GM08714 (cell line): ENCODE data around the gene SNCG.
"Not testable (repeated sequence)": the region's sequence is repeated elsewhere in the genome, so short reads cannot be mapped to it uniquely, and the experiment has no call there.

Experiments used
- H3K4me3 ChIP-seq: fragments of 200-500 bp; sonication (Bioruptor generic); 2 replicates; pipeline ENCODE4 v1.5.1; 2014; ENCODE audit warnings: mild to moderate bottlenecking, low read length, inconsistent platforms
- ZNF274 ChIP-seq: IDR thresholded peaks from 2 replicates; pipeline ENCODE4 v1.6.1; 2012; ENCODE audit warnings: mild to moderate bottlenecking, low read depth, low read length

Gene SNCG

DNA sequence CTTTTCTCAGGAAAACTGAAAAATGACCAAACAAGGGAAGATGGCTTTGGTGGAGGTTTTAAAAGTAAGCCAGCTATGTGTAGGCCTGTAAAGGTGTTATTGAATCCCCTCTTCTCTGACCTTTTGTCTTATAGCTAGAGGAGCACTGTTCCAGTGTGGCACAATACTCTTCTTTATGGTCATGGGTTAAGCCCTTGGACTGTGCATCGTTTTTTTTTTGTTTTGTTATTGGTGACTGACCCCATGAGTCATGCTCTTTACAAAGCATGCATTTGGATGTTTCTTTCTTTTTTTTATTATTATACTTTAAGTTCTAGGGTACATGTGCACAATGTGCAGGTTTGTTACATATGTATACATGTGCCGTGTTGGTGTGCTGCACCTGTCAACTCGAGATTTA, 42.1 kb downstream of the SNCG start:
- H3K4me3 ChIP-seq = no peak overlapping the region
- no peak for TF ChIP-seq ZNF274

DNA sequence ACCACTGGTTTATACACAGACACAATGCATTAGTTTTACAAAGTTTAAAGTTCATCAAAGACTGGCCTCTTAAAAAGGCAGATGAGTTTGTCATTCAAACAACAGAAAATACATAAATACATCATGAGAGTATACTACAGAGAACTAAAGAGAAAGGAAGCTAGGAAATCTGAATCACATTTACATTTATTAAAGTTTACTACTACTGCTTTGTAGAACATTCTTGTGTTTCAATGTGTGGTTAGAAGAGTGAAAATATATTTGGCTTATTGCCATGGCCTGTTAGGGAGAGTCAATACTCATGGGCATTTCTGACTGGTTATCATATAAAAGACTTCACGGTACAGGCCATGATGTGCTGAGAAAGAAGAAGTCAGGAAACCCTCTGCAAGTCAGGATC, 48.7 kb downstream of the SNCG start:
- not testable (repeated sequence) for H3K4me3 ChIP-seq

DNA sequence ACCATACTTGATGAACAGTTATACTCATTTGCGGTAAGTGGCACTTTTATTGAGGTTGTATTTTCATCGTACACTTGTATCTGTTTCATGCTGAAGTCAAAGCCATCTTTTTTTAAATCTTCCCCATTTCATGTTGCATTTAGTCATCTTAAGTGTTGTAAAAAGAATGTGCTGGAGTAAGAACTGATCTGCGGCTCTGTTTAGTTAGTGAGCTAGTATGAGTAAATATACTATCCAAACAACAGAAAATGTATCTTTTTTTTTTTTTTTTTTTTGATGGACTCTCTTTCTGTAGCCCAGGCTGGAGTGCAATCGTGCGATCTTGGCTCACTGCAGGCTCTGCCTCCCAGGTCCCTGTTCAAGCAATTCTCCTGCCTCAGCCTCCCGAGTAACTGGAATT, 49.3 kb downstream of the SNCG start:
- not testable (repeated sequence) for H3K4me3 ChIP-seq

DNA sequence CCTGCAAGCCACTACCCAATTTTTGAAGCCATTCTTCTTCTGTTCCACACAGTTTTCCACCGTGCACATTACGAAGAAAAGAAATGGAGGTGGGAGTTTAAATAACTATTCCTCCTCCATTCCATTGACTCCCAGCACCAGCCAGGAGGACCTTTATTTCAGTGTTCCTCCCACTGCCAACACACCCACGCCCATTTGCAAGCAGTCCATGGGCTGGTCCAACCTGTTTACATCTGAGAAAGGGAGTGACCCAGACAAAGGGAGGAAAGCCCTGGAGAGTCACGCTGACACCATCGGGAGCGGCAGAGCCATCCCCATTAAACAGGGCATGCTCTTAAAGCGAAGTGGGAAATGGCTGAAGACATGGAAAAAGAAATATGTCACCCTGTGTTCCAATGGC, 49.9 kb downstream of the SNCG start:
- H3K4me3 ChIP-seq = not testable (repeated sequence)

DNA sequence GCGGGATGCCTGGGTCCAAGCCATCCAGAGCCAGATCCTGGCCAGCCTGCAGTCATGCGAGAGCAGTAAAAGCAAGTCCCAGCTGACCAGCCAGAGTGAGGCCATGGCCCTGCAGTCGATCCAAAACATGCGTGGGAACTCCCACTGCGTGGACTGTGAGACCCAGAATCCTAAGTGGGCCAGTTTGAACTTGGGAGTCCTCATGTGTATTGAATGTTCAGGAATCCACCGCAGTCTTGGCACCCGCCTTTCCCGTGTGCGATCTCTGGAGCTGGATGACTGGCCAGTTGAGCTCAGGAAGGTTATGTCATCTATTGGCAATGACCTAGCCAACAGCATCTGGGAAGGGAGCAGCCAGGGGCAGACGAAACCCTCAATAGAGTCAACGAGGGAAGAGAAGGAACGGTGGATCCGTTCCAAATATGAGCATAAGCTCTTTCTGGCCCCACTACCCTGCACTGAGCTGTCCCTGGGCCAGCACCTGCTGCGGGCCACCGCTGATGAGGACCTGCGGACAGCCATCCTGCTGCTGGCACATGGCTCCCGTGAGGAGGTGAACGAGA, 50.8 kb downstream of the SNCG start:
- not testable (repeated sequence) for H3K4me3 ChIP-seq
